ENCODE results near the gene HTR5A. TPM values are rescaled to one million over a fixed set of nuclear protein-coding genes. Genes with fewer than 3 reads are reported as not detected.

HTR5A gene
- total RNA-seq, 1 experiment from 2014 or later = not detected

DNA sequence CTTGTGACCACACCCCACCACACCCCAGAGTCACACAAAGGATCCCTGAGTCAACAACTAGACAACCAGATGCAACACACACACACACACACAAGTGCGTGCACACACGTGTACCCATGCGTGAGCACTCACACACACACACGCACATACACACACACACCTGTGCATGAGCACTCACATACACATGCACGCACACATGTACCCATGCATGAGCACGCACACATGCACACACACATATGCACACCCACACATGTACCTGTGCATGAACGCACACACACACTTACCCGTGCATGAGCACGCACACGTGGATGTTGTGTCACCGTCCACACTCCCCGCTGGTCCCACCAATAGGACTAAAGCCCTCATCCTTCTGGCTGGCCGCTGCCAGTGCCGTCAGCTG lies 60.4 kb downstream of the HTR5A start:
- BruUV-seq (replicated peaks) = no TSS peak

DNA sequence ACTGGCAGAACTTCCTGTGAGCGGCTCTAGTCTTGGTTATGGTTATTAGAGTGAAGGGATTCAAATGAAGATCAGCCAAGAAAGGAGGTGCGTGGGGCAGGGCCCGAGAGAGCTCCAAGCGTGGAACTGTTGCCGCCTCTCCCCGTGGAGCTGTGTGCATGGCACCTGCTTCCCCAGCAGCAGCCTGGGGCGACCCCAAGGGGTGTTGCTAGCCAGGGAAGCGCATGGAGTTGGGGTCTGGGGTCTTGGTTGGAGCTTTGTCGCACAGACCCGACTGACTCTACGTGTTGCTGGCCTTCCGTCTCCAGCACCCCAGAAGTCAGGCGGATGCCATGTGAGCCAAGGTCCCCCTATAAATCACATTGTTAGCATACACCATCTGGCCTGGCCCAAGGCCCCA lies 61.0 kb downstream of the HTR5A start:
- H3K36me3 ChIP-seq (ENCODE audit: control insufficient read depth, insufficient read depth, low read length) = no peaks in the 10 kb centered on the region
- TF ChIP-seq, protein P1, sequence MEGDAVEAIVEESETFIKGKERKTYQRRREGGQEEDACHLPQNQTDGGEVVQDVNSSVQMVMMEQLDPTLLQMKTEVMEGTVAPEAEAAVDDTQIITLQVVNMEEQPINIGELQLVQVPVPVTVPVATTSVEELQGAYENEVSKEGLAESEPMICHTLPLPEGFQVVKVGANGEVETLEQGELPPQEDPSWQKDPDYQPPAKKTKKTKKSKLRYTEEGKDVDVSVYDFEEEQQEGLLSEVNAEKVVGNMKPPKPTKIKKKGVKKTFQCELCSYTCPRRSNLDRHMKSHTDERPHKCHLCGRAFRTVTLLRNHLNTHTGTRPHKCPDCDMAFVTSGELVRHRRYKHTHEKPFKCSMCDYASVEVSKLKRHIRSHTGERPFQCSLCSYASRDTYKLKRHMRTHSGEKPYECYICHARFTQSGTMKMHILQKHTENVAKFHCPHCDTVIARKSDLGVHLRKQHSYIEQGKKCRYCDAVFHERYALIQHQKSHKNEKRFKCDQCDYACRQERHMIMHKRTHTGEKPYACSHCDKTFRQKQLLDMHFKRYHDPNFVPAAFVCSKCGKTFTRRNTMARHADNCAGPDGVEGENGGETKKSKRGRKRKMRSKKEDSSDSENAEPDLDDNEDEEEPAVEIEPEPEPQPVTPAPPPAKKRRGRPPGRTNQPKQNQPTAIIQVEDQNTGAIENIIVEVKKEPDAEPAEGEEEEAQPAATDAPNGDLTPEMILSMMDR (IDR thresholded peaks at IDR 0.05) = no peak
- TF ChIP-seq POLR2AphosphoS5 (IDR thresholded peaks at IDR 0.05; ENCODE audit: low read depth, low read length) (no peak), SIN3A (IDR thresholded peaks at IDR 0.05; ENCODE audit: borderline replicate concordance, insufficient read depth, low read depth, low read length) (no peak), TCF7L2 (IDR thresholded peaks at IDR 0.05; ENCODE audit: low read depth, low read length) (no peak)
- TF ChIP-seq, protein P2, sequence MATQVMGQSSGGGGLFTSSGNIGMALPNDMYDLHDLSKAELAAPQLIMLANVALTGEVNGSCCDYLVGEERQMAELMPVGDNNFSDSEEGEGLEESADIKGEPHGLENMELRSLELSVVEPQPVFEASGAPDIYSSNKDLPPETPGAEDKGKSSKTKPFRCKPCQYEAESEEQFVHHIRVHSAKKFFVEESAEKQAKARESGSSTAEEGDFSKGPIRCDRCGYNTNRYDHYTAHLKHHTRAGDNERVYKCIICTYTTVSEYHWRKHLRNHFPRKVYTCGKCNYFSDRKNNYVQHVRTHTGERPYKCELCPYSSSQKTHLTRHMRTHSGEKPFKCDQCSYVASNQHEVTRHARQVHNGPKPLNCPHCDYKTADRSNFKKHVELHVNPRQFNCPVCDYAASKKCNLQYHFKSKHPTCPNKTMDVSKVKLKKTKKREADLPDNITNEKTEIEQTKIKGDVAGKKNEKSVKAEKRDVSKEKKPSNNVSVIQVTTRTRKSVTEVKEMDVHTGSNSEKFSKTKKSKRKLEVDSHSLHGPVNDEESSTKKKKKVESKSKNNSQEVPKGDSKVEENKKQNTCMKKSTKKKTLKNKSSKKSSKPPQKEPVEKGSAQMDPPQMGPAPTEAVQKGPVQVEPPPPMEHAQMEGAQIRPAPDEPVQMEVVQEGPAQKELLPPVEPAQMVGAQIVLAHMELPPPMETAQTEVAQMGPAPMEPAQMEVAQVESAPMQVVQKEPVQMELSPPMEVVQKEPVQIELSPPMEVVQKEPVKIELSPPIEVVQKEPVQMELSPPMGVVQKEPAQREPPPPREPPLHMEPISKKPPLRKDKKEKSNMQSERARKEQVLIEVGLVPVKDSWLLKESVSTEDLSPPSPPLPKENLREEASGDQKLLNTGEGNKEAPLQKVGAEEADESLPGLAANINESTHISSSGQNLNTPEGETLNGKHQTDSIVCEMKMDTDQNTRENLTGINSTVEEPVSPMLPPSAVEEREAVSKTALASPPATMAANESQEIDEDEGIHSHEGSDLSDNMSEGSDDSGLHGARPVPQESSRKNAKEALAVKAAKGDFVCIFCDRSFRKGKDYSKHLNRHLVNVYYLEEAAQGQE (IDR thresholded peaks at IDR 0.05; ENCODE audit: insufficient read depth in 1 of 2, low read depth in 2 of 2, low read length in 1 of 2) = no peak
- ATAC-seq (no peak), DNase-seq (ENCODE audit: low read depth, low spot score) (no peak)
- no peaks in the 10 kb centered on the region for H3K4me1 ChIP-seq (ENCODE audit: control insufficient read depth, insufficient read depth, low read length)
- no peaks in the 10 kb centered on the region for H3K27me3 ChIP-seq (ENCODE audit: control insufficient read depth, insufficient read depth, low read length)
- in situ Hi-C loops (cut with HindIII; ENCODE audit: low pct_unique_long_range_greater_than_20kb, low sequenced_read_pairs) = no loop called here
- H3K9me3 ChIP-seq (ENCODE audit: control insufficient read depth, insufficient read depth, low read depth, low read length) = no peaks in the 10 kb centered on the region
- BruUV-seq (replicated peaks) = no TSS peak
- no peak overlapping the region for H3K4me3 ChIP-seq (ENCODE audit: low read depth in 2 of 2, low read length in 2 of 2)
- ChIA-PET POLR2A (no interaction called here), CTCF (no interaction called here)
- no peak overlapping the region for H3K27ac ChIP-seq (ENCODE audit: low read length)
- intact Hi-C loops (cut with micrococcal nuclease; ENCODE audit: unreplicated experiment) = no loop called here

More for the DNA sequence above, 60.4 kb downstream of the HTR5A start:
- DNase-seq (ENCODE audit: low read depth, low spot score) (no peak), ATAC-seq (no peak)
- Histone ChIP-seq H3K4me1 (ENCODE audit: control insufficient read depth, insufficient read depth, low read length) (no peaks in the 10 kb centered on the region), H3K9me3 (ENCODE audit: control insufficient read depth, insufficient read depth, low read depth, low read length) (no peaks in the 10 kb centered on the region), H3K27me3 (ENCODE audit: control insufficient read depth, insufficient read depth, low read length) (no peaks in the 10 kb centered on the region), H3K27ac (ENCODE audit: low read length) (no peak overlapping the region), H3K4me3 (ENCODE audit: low read depth in 2 of 2, low read length in 2 of 2) (no peak overlapping the region), H3K36me3 (ENCODE audit: control insufficient read depth, insufficient read depth, low read length) (no peaks in the 10 kb centered on the region)
- POLR2A ChIA-PET = no interaction called here
- intact Hi-C loops (cut with micrococcal nuclease; ENCODE audit: unreplicated experiment) (no loop called here), in situ Hi-C loops (cut with HindIII; ENCODE audit: low pct_unique_long_range_greater_than_20kb, low sequenced_read_pairs) (no loop called here)
- TF ChIP-seq TCF7L2 (IDR thresholded peaks at IDR 0.05; ENCODE audit: low read depth, low read length) (no peak), POLR2AphosphoS5 (IDR thresholded peaks at IDR 0.05; ENCODE audit: low read depth, low read length) (no peak)
- CTCF ChIA-PET = no interaction called here

DNA sequence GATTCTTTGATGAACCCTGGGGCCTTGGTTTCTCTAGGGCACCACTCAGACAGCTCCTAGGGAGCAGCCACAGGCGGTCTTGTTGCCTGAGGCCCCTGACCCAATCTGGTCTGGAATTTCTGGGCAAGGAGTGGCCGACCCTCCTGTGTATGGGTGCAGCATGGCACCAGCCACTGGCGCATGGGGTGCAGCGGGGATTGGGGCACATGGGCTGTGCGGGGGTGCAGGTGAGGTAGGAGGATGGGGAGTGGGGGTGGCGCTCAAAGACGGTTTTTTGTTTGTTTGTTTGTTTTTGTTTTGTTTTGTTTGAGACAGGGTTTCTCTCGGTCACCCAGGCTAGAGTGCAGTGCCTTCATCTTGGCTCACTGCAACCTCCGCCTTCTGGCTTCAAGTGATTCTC lies 62.3 kb downstream of the HTR5A start:
- no peaks in the 10 kb centered on the region for H3K36me3 ChIP-seq (ENCODE audit: control insufficient read depth, insufficient read depth, low read length)
- no TSS peak for BruUV-seq (replicated peaks)
- H3K9me3 ChIP-seq (ENCODE audit: control insufficient read depth, insufficient read depth, low read depth, low read length) = peaks cover 5% of the 10 kb centered on the region; the same call in 1 of the 2 replicates
- ChIA-PET POLR2A (no interaction called here), CTCF (interaction anchor here (0.8 kb wide), 1 partner anchor 59 kb away, joined by 5 read pairs; no protein-coding TSS in a partner anchor)
- no peak overlapping the region for H3K27ac ChIP-seq (ENCODE audit: low read length)
- no peak for TF ChIP-seq SIN3A (IDR thresholded peaks at IDR 0.05; ENCODE audit: borderline replicate concordance, insufficient read depth, low read depth, low read length)
- no peak for TF ChIP-seq TCF7L2 (IDR thresholded peaks at IDR 0.05; ENCODE audit: low read depth, low read length)
- no peak for TF ChIP-seq POLR2AphosphoS5 (IDR thresholded peaks at IDR 0.05; ENCODE audit: low read depth, low read length)
- TF ChIP-seq, protein P2 (IDR thresholded peaks at IDR 0.05; ENCODE audit: insufficient read depth in 1 of 2, low read depth in 2 of 2, low read length in 1 of 2) = no peak
- TF ChIP-seq, protein P1 (IDR thresholded peaks at IDR 0.05) = no peak
- H3K27me3 ChIP-seq (ENCODE audit: control insufficient read depth, insufficient read depth, low read length) = no peaks in the 10 kb centered on the region
- intact Hi-C loops (cut with micrococcal nuclease; ENCODE audit: unreplicated experiment) = no loop called here
- ATAC-seq = no peak
- DNase-seq (ENCODE audit: low read depth, low spot score) = no peak
- no peaks in the 10 kb centered on the region for H3K4me1 ChIP-seq (ENCODE audit: control insufficient read depth, insufficient read depth, low read length)
- H3K4me3 ChIP-seq (ENCODE audit: low read depth in 2 of 2, low read length in 2 of 2) = no peak overlapping the region
- in situ Hi-C loops (cut with HindIII; ENCODE audit: low pct_unique_long_range_greater_than_20kb, low sequenced_read_pairs) = no loop called here
